NCI-H460 (cell line): ENCODE results near the gene CTSW. TPM values are rescaled to one million over a fixed set of nuclear protein-coding genes. Genes with fewer than 3 reads are reported as not detected.
"Not testable (repeated sequence)": the region's sequence is repeated elsewhere in the genome, so short reads cannot be mapped to it uniquely, and the experiment has no call there.

Source experiments
- DNase-seq: peaks from one replicate; pipeline ENCODE4 v3.0.0-alpha.2; 2016; ENCODE audit warnings: low read depth; ENCODE audit errors: extremely low read depth
- total RNA-seq: library from RNA; depleted of rRNA; stranded (reverse); fragments of >200 nt; shearing (Covaris generic); gene quantifications from 2 replicates; pipeline ENCODE4 v1.2.3, GENCODE V29; 2014

Gene CTSW
- total RNA-seq, 1 experiment from 2014 or later, result not detected

GRCh38 chr11:65883786-65884715, 4.4 kb downstream of the CTSW start:
- no peak for DNase-seq

DNA sequence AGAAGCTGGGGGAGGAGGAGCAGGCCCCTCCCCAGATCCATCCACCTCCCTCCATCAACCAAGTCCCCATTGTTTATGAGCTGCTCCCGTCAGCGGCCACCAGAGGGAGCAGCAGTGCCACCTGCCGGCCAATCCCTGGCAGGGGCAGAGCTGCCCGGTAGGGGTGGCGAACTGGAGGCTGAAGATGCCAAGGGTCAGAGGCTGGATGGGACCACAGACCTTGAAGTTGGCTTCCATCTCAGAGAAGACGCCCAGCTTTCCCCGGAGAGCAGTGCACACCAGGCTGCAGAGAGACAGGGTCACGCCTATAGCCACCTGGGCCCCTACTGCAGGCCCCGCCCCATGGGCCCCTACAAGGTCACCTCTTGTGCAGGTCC, 5.1 kb downstream of the CTSW start:
- DNase-seq, result peak; percentile 63

DNA sequence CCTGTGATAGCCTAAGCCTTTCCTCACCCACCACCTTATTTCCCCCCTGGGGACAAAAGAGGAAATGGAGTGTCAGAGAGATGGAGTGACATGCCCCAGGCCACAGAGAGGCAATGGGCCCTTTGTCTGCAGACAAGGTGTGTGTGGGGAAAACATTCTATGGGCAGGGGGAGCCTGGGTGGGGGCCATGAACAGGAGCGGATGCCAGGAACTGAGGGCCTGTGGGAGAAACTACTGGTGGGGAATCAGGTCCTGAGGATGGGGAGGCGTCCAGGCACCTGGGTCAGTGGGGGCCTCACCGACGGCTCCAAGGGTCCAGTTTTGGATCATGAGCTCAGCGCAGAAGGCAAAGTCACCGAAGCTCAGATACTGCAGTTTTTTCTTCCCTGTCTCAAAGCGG, 5.6 kb downstream of the CTSW start:
- DNase-seq, result no peak

- no peak for DNase-seq
Observed at GRCh38 chr11:65885808-65886536, 6.3 kb downstream of the CTSW start.

GRCh38 chr11:65886826-65887722, 7.4 kb downstream of the CTSW start:
- DNase-seq, result no peak

DNA sequence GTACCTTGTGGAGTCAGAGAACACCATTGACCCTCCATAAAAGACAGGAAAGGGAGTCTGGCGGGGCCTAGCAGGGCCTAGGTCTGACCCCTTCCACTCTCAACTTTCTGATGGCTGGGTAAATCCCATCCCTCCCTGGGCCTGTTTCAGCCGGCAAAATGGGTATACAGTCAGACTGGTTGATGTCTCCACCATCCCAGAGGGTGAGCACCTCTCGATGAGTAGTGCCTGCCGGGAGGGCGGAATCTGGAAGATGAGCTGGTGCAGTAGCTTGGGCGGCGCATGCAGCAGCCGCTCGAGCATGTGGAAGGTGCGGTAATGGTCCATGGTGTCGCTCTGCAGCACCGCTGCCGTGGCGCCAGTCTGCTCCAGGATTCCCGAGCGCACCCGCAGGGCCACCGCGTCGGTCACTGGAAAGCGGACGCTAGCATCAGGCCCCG, 8.1 kb downstream of the CTSW start:
- no peak for DNase-seq

DNA sequence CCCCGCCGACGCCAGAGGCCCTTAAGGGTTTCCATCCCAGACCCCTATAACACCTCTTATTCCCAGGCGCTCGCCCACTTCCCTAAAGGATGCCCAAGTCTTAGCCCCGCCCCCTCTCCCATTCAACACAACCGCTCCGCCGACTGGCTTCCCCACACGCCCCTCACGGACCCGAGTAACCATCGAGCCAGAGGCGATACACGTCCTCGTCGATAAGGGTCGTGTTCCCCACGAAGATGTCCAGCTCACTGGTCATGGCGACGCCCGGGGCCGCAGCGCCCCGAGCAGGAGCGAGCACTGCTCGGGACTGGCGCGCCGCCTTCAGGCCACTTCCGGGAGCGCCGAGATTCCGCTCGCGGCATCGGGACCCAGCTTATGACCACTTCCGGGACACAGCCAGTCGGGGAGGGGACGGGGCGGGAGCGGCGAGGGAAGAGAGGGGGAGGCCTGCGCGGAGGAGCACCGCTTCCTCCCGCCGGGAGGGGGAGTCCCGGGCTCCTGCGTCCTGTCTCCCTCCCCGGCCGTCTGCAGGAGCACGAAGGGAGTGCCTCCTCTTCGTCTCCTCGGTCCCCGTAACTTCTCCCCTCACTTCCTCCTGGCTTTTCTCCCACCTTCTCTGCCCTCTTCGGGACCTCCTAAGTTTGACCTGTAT, 8.7 kb downstream of the CTSW start, which contains the start of gene FIBP:
Gene FIBP (minus strand): TSS at position 309 of the 652 bp plus-strand sequence. CDS start 53 bp downstream, at position 256.
- peak; percentile 93 for DNase-seq

DNA sequence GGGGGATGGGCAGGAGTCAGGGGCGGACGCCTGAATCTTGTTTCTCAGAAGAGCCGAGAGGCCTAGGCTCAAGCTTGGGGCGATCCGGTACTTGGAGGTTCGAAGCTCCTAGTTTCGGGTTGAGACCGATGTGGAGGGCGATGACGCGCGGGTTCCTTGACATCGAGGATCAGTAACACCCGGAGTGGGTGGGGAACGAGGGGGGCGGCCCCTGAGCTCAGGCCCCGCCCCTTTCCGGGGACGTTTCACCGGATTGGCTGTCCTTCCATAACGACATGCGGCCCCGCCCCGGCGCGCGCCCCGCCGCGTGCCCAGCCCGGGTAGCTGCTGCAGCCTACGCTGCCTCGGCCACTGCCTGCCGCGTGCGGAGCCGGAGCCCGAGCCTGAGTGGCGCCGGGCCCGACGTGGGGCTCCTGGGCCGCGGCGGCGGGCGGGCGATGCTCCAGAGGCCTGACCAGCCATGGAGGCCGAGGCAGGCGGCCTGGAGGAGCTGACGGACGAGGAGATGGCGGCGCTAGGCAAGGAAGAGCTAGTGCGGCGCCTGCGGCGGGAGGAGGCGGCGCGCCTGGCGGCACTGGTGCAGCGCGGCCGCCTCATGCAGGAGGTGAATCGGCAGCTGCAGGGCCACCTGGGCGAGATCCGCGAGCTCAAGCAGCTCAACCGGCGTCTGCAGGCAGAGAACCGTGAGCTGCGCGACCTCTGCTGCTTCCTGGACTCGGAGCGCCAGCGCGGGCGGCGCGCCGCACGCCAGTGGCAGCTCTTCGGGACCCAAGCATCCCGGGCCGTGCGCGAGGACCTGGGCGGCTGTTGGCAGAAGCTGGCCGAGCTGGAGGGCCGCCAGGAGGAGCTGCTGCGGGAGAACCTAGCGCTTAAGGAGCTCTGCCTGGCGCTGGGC, 10.9 kb downstream of the CTSW start, which contains the start of gene CCDC85B:
Gene CCDC85B (plus strand): TSS at position 350 of the 895 bp plus-strand sequence. CDS start 111 bp downstream, at position 461.
- peak; percentile 86 for DNase-seq

DNA sequence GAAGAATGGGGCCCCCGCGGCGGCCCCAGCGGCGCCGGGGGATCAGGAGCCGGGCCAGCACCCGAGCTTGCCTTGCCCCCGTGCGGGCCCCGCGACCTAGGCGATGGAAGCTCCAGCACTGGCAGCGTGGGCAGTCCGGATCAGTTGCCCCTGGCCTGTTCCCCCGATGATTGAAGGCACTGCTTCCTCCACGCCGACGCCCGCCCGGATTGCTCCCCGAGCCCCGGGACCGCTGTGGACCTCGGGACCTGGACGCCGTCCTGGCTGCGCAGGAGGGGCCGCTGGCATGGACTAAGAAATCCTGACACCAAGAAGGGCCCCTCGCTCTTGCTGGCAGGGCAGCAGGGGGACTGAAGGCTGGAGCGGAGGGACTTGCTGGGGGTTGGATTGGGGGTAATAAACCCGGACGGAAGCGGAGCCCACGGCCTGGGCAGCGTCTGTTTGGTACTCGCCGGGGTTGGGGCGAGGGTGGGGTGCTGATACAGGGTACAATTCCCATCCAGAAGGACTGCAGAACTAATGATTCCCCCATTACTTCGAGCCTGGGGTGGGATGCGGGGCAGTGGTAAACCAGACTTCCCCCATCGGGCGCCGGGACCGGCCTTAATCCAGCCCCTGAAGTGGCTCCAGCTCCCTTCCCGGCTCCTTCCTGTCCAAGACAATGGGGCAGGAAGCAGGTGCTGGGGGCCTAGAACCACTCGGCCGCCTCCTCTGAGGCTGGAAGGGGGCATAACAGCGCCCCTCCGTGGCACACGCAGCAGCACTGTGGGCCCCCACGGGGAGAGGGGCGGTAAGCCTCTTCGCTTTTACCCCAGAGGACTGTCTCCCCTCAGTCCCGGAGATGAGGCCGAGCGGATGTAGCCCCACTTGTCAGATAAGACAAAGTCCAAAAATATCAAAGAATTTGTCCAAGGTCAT, 11.8 kb downstream of the CTSW start:
- DNase-seq, result peak; percentile 48

- not testable (repeated sequence) for DNase-seq
Observed at GRCh38 chr11:65892137-65892540, 12.5 kb downstream of the CTSW start.

DNA sequence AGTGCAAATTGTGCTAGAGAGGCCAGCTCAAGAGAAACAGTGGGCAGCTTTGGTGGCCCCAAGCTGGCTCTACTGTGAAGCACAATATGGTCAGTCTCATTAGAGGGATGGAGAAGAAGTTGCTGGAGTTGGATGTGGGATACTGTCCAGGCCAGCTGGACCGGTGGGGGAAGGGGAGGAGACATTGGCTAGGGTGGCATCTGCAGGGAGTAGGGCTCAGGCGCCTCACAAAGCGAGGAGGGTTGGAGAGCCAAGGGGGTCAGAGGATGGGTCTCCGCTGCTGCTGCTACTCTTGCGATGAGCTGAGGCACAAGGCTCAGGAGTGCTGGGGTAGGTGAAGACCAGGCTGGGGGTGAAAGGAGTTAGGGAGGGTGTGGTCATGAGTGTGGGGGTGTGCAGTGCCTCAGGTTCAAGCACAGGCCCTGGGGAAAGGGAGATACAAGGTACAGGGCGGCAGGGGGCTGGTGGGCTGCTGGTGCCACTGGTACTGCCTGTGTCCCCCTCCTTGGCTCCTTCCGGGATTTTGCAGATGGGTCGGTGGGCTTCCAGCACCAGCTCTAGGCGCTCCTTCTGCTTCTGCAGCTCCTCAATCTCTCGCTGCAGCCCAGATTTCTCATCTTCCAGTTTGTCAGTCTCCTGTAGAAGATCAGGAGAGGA, 13.2 kb downstream of the CTSW start:
- DNase-seq, result no peak

GRCh38 chr11:65894034-65894591, 14.5 kb downstream of the CTSW start:
- DNase-seq, result no peak

DNA sequence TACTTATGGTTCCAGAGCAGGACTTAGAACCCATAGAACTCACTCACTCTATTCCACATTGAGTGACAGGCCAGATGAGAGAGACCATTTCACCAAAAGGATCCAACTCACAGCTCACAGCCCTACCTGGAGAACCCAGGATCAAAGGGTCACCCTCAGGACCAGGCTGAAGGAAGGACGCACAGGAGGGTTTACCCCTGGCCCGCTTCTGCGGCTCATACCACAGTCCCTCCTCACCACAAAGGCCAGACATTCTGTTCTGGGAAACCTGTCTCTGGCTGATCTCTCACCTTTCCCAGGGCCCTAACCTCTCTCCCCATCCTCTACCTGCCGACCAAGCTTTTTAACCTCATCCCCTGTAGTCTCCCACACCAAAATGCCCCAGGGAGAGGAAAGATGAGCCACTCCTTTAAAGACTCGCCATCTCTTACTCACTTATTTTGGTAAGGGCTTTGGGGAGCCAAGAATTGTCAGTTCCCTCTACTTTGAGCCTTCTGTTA, 15.9 kb downstream of the CTSW start:
- no peak for DNase-seq

GRCh38 chr11:65896034-65896999, 16.7 kb downstream of the CTSW start:
- no peak for DNase-seq

DNA sequence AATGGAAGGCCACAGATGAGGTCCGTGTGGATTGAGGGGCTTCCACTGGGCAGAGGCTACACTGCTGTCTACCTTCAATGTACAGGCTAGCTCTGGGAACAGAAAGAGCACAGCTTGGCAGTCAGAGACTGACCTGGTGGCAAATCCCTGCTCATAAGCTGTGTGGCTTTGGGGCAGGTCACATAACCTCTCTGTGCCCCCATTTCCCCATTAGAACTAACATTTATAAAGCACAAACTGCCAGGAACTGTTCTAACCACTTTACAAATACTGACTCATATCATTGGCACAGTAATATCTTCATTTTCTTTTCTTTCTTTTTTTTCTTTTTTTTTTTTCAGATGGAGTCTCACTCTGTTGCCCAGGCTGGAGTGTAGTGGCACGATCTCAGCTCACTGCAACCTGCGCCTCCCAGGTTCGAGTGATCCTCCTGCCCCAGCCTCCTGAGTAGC, 17.4 kb downstream of the CTSW start:
- no peak for DNase-seq
